ENCODE data around the gene STMP1.
"Not testable (repeated sequence)": the region's sequence is repeated elsewhere in the genome, so short reads cannot be mapped to it uniquely, and the experiment has no call there.

Gene STMP1

GRCh38 chr7:135662373-135663114 lies at the start of gene STMP1:
TSS of gene STMP1 (plus strand) at chr7:135662514.
- DNase-seq (ENCODE audit: low read depth in 2 of 2), result peak; percentile 91 to 93

- DNase-seq (ENCODE audit: low read depth in 2 of 2), result no peak
Observed at GRCh38 chr7:135616136-135616535, 46.2 kb upstream of the STMP1 start.

DNA sequence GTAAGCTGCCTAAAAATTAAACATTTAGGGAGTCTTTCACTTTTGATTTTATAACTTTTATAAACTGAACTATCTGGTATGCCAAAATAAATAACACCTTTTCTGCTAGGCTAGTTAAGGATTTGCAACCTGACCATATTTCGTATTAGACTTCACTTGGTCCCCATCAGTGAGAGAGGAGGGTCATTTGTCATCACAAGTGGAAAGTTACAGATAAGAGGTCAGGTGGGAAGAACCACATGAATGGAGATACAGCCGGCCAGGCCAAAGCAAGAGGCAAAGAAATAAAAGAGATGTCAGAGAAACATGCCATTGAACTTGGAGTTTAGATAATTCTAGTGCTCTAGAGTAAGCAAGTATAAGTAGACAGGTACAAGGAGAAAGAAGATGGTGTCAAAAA lies 44.5 kb upstream of the STMP1 start:
- no peak for DNase-seq (ENCODE audit: low read depth in 2 of 2)

- DNase-seq (ENCODE audit: low read depth in 2 of 2), result no peak
Observed at GRCh38 chr7:135618510-135618909, 43.8 kb upstream of the STMP1 start.

GRCh38 chr7:135620447-135620846 lies 41.9 kb upstream of the STMP1 start:
- DNase-seq (ENCODE audit: low read depth in 2 of 2), result no peak

DNA sequence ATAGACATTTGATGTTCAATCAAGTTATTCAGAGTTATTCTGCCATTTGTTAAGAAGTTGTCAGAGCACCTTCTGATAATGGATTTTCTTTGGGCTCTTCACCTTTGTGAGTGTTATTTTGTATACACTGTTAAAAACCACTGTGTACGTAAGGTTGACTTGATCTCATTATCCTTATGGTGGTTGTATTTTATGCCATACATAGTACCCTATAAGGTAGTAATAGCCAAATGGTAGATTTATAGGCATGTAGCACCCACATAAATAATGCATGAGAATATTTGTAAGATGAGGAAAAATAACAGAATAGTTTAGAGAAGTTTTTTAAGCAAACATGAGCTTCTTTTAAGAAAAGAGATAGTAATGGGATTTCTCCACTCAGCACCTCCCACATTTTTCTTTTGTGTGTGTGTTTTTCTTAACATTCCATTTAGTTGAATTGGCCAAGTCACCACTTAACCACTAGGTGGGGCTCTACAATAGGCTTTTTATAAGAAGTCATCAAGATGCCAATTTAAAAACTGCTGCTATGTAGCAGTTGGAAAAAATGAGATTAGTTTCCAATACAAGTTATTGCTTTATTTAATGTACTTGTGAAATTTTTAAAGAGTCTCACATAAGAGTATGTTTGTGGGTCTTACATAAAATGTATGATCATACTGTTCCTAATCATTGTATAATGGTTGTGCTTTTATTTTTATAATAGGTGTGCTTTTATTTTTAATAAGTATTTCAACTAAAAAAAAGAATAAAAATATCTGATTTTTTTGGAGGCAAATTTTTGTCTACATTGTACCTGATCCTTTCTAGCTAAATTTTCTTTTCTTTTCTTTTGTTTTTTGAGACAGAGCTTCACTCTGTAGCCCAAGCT lies 41.1 kb upstream of the STMP1 start:
- no peak for DNase-seq (ENCODE audit: low read depth in 2 of 2)

GRCh38 chr7:135634191-135634878 lies 28.0 kb upstream of the STMP1 start:
- DNase-seq (ENCODE audit: low read depth in 2 of 2), result no peak

DNA sequence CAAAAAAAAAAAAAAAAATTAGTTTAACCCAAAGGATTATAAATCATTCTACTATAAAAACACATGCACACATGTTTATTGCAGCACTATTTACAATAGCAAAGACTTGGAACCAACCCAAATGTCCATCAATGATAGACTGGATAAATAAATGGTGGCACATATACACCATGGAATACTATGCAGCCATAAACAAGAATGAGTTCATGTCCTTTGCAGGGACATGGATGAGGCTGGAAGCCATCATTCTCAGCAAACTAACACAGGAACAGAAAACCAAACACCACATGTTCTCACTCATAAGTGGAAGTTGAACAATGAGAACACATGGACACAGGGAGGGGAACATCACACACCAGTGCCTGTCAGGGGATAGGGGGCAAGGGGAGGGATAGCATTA lies 22.6 kb upstream of the STMP1 start:
- DNase-seq (ENCODE audit: low read depth in 2 of 2), result not testable (repeated sequence)

GRCh38 chr7:135644154-135644553 lies 18.2 kb upstream of the STMP1 start:
- no peak for DNase-seq (ENCODE audit: low read depth in 2 of 2)

GRCh38 chr7:135644729-135645128 lies 17.6 kb upstream of the STMP1 start:
- DNase-seq (ENCODE audit: low read depth in 2 of 2), result no peak

GRCh38 chr7:135645296-135645904 lies 16.9 kb upstream of the STMP1 start:
- DNase-seq (ENCODE audit: low read depth in 2 of 2), result no peak

- no peak for DNase-seq (ENCODE audit: low read depth in 2 of 2)
Observed at GRCh38 chr7:135647755-135648154, 14.6 kb upstream of the STMP1 start.

DNA sequence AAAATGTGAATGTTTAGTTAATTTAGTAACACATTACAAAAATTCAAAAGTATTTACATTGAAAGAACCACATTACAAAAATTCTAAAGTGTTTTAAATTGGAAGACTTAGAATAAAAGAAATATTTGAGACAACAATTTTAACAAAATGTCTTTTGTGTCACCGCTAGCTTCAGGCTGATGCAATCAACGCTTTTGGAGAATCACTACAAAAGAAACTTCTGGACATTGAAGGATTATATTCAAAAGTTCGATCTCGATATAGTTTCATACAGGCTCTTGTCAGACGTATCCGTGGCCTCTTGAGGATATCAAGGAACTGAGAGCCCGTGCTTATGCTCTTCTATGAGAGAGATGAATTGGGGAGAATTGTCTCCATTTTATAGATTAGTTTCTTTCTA lies 14.1 kb upstream of the STMP1 start:
- DNase-seq (ENCODE audit: low read depth in 2 of 2), result no peak

- no peak for DNase-seq (ENCODE audit: low read depth in 2 of 2)
Observed at GRCh38 chr7:135650831-135651573, 11.3 kb upstream of the STMP1 start.

DNA sequence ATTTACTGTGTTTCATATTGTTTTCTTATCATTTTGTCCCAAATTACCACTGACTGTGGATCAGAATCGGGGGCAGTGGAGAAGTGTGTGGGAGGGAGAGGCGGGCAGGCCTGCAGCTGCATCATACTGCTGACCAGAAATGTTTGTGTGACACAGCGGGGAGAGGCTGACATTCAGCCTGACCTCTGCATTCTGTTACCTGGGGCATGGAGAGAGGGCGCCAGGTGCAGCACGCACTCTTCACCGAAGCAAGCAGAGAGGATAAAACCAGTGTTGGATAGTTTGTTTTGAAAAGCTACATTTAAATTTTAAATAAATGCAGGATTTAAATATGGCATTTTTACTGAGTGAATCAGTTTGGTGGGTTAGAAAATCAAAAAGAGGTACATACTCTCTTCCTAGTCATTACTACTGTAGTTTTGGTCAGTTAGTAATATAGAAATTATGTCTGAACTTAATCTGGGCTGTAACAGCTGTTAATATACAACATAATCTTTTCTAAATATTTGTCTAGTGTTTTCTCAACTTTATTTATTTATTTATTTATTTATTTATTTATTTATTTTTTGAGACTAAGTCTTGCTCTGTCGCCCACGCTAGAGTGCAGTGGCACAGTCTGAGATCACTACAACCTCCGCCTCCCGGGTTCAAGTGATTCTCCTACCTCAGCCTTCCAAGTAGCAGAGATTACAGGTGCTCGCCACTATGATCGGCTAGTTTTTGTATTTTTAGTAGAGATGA lies 8.8 kb upstream of the STMP1 start:
- no peak for DNase-seq (ENCODE audit: low read depth in 2 of 2)

DNA sequence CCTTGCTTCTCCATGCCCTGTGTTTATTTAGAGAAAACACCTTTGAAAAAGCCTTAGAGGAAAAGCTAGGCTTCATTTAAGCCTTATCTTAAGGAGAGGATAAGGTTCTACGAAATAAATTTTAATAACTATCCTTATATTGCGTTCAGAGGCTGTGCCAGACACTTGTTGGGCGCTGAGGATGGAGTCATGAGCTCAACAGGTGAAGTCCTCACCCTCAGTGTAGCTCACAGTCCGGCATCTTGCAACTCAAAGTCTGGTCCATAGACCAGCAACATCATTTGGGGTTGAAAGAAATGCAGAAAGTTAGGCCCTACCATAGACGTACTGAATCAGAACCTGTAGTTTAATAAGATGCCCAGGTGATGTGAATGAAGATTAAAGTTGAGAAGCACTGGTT lies 3.8 kb upstream of the STMP1 start:
- no peak for DNase-seq (ENCODE audit: low read depth in 2 of 2)

GRCh38 chr7:135659159-135659846 lies 3.0 kb upstream of the STMP1 start:
- DNase-seq (ENCODE audit: low read depth in 2 of 2), result no peak

- no peak for DNase-seq (ENCODE audit: low read depth in 2 of 2)
Observed at GRCh38 chr7:135661311-135662122, 797 bp upstream of the STMP1 start.

DNA sequence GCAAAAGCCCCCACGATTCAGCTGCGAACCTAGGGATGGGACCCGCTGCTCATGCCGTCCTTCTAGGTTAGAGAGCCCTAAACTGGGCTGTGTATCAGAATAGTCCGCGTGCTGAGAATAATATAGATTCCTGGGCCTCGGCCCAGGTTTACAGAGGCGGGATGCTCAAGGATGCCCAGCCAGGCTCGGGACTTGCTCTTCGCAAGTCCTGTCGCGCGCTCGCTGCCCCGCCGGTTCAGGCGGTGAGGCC lies 266 bp upstream of the STMP1 start:
- no peak for DNase-seq (ENCODE audit: low read depth in 2 of 2)

All from stimulated activated CD8-positive, alpha-beta memory T cell treated with anti-CD3 and anti-CD28 coated beads, Interleukin-7, amount 100 ng/mL, for 4 hours (primary cell).